OCI-LY7 (cell line): Measurements from ENCODE around the gene DDX19B.

Experiments used
- CTCF ChIP-seq: fragments of 200-600 bp; sonication (generic); conservative IDR thresholded peaks from 2 replicates; pipeline ENCODE4 v1.5.1; 2014; ENCODE audit warnings: mild to moderate bottlenecking, antibody characterized with exemption, low read length, moderate library complexity, mixed read lengths
- EZH2phosphoT487 ChIP-seq: fragments of 200-600 bp; sonication (generic); IDR thresholded peaks from 2 replicates; pipeline ENCODE4 v1.6.1; 2018; ENCODE audit warnings: low read depth, borderline replicate concordance, mild to moderate bottlenecking, mixed run types, antibody characterized with exemption, low read length, moderate library complexity, mixed read lengths

GRCh38 chr16:70290949-70291519 is 8.0 kb upstream of the DDX19B start:
- no peak for TF ChIP-seq CTCF
- no peak for TF ChIP-seq EZH2phosphoT487
